Right atrium auricular region (tissue), 2 donors: ENCODE data around the gene EHMT2. TPM values are rescaled to one million over a fixed set of nuclear protein-coding genes. Genes with fewer than 3 reads are reported as not detected.

Source experiments
- DNase-seq: peaks from one replicate; pipeline ENCODE4 v3.0.0-alpha.2; 2019; ENCODE audit warnings: low spot score
- H3K27ac ChIP-seq, 2 donors: fragments of 200-600 bp; sonication (generic); 1 replicate in 1 of 2; 2 replicates in 1 of 2; pipeline ENCODE4 v1.5.1; 2016 to 2019
- H3K27me3 ChIP-seq, 2 donors: fragments of 200-600 bp; sonication (generic); one replicate each; pipeline versions ENCODE4 v1.5.1 to v1.6.0; 2017 to 2019
- H3K36me3 ChIP-seq: fragments of 200-600 bp; sonication (generic); one replicate; pipeline ENCODE4 v1.5.1; 2016
- H3K4me1 ChIP-seq, 2 donors: fragments of 200-600 bp; sonication (generic); one replicate each; pipeline versions ENCODE4 v1.5.1 to v1.6.0; 2017 to 2019
- H3K4me3 ChIP-seq, 2 donors: fragments of 200-600 bp; sonication (generic); 1 replicate in 1 of 2; 2 replicates in 1 of 2; pipeline ENCODE4 v1.5.1; 2017 to 2019; ENCODE audit warnings: mild to moderate bottlenecking in 1 of 2, moderate library complexity in 1 of 2
- H3K9me3 ChIP-seq, 2 donors: fragments of 200-600 bp; sonication (generic); one replicate each; pipeline ENCODE4 v1.5.1; 2019
- total RNA-seq, 2 donors: library from RNA; depleted of rRNA; stranded (reverse); fragments of >200 nt; gene quantifications; one replicate each; pipeline ENCODE4 v1.1.0, GENCODE V29; 2016
- TF ChIP-seq, protein P1 (sequence below), 2 donors: fragments of 200-600 bp; sonication (generic); IDR thresholded peaks; one replicate each; pipeline ENCODE4 v1.5.1; 2019; ENCODE audit warnings: antibody characterized with exemption in 2 of 2

The EHMT2 gene
- total RNA-seq, 2 donors from 2014 or later: 10.5 to 19.1 TPM

DNA sequence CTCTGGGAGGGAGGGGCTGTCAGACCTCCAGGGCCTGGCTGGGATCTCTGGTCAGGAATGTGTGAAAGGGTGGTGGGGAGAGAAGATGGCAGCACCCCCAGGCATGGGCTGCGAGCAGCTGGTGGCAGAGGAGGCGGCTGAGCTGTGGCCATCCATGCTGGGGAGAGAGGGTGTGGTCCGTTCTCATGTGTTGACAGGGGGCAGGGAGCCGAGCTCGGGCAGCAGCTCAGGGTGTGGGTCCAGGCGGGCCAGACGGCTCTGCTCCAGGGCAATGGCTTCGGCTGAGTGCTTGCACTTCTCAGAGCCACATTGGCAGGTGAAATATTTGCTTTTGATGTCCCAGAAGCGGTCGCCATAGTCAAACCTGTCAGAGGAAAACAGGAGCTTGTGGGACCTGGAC lies 17.6 kb downstream of the EHMT2 start:
- no peak overlapping the region for H3K4me3 ChIP-seq
- no peaks in the 10 kb centered on the region for H3K4me1 ChIP-seq
- peaks cover 52% of the 10 kb centered on the region for H3K36me3 ChIP-seq
- H3K9me3 ChIP-seq: no peaks in the 10 kb centered on the region
- TF ChIP-seq, protein P1, sequence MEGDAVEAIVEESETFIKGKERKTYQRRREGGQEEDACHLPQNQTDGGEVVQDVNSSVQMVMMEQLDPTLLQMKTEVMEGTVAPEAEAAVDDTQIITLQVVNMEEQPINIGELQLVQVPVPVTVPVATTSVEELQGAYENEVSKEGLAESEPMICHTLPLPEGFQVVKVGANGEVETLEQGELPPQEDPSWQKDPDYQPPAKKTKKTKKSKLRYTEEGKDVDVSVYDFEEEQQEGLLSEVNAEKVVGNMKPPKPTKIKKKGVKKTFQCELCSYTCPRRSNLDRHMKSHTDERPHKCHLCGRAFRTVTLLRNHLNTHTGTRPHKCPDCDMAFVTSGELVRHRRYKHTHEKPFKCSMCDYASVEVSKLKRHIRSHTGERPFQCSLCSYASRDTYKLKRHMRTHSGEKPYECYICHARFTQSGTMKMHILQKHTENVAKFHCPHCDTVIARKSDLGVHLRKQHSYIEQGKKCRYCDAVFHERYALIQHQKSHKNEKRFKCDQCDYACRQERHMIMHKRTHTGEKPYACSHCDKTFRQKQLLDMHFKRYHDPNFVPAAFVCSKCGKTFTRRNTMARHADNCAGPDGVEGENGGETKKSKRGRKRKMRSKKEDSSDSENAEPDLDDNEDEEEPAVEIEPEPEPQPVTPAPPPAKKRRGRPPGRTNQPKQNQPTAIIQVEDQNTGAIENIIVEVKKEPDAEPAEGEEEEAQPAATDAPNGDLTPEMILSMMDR (IDR thresholded peaks at IDR 0.05): no peak
- DNase-seq: no peak
- no peak overlapping the region for H3K27ac ChIP-seq
- no peaks in the 10 kb centered on the region for H3K27me3 ChIP-seq

GRCh38 chr6:31879143-31879542 lies 18.4 kb downstream of the EHMT2 start:
- TF ChIP-seq, protein P1 (IDR thresholded peaks at IDR 0.05): no peak
- Histone ChIP-seq H3K27ac (no peak overlapping the region), H3K9me3 (no peaks in the 10 kb centered on the region), H3K27me3 (no peaks in the 10 kb centered on the region), H3K36me3 (peaks cover 44% of the 10 kb centered on the region), H3K4me3 (no peak overlapping the region), H3K4me1 (no peaks in the 10 kb centered on the region)
- DNase-seq: no peak

DNA sequence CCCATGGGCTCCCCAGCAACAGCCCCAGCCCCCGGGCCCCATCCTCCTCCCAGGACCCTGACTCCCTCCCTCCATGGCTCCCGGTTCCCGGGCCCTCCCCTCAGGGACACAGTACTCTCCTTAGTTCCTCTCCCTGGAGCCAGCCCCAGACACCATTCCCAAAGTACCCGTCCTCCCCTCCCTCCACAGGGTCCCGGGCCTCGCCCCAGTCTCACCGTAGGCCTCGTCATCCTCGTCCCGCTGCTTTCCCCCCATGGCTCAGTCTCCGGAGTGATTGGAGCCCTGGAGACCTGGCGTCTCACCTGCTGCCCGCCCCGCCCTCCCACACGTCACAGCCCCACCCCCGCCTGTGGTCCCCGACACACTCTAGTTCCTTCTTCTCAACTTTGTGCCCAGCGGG lies 18.8 kb downstream of the EHMT2 start, which contains the start of gene SLC44A4:
TSS of gene SLC44A4 (minus strand) at position 272 of the 400 bp plus-strand sequence. CDS start at position 255, 17 bp downstream.
- Histone ChIP-seq H3K36me3 (peaks cover 40% of the 10 kb centered on the region), H3K4me3 (no peak within 1 kb of the TSS), H3K9me3 (no peaks in the 10 kb centered on the region), H3K27me3 (no peaks in the 10 kb centered on the region), H3K27ac (no peak within 1 kb of the TSS), H3K4me1 (no peaks in the 10 kb centered on the region)
- TF ChIP-seq, protein P1 (IDR thresholded peaks at IDR 0.05): no peak
- no peak for DNase-seq

- no peak for DNase-seq
- TF ChIP-seq, protein P1 (IDR thresholded peaks at IDR 0.05): no peak
- no peak overlapping the region for H3K27ac ChIP-seq
These were observed 19.3 kb downstream of the EHMT2 start for GRCh38 chr6:31878222-31878621.

GRCh38 chr6:31877651-31878161 lies 19.8 kb downstream of the EHMT2 start:
- Histone ChIP-seq H3K9me3 (no peaks in the 10 kb centered on the region), H3K36me3 (peaks cover 30% of the 10 kb centered on the region), H3K27ac (no peak overlapping the region), H3K27me3 (no peaks in the 10 kb centered on the region), H3K4me3 (no peak overlapping the region), H3K4me1 (no peaks in the 10 kb centered on the region)
- DNase-seq: no peak
- TF ChIP-seq, protein P1 (IDR thresholded peaks at IDR 0.05): no peak

More at GRCh38 chr6:31878222-31878621, 19.3 kb downstream of the EHMT2 start:
- no peak overlapping the region for H3K4me3 ChIP-seq
- H3K36me3 ChIP-seq: peaks cover 35% of the 10 kb centered on the region
- no peaks in the 10 kb centered on the region for H3K27me3 ChIP-seq
- no peaks in the 10 kb centered on the region for H3K4me1 ChIP-seq
- H3K9me3 ChIP-seq: no peaks in the 10 kb centered on the region

GRCh38 chr6:31877125-31877650 lies 20.3 kb downstream of the EHMT2 start:
- DNase-seq: no peak
- Histone ChIP-seq H3K4me3 (no peak overlapping the region), H3K36me3 (peaks cover 25% of the 10 kb centered on the region), H3K27ac (no peak overlapping the region), H3K9me3 (no peaks in the 10 kb centered on the region), H3K4me1 (no peaks in the 10 kb centered on the region), H3K27me3 (no peaks in the 10 kb centered on the region)
- TF ChIP-seq, protein P1 (IDR thresholded peaks at IDR 0.05): no peak
